K562 (cell line): ENCODE data around the gene JAM2.

Experiments
- ZNF778 ChIP-seq: fragments of 450-650 bp; formaldehyde crosslinking; IDR thresholded peaks from 2 replicates; pipeline ENCODE4 v1.4.0; 2020; ENCODE audit warnings: mild to moderate bottlenecking, moderate library complexity
- ZNF785 ChIP-seq: fragments of 250-450 bp; sonication (Bioruptor Pico); IDR thresholded peaks from 2 replicates; pipeline ENCODE4 v1.4.0; 2020; ENCODE audit warnings: mild to moderate bottlenecking
- TF ChIP-seq, protein P1 (sequence below): conservative IDR thresholded peaks from 2 replicates; pipeline ENCODE4 v1.6.1; 2011; ENCODE audit warnings: low read depth, mild to moderate bottlenecking, low read length; ENCODE audit not compliant: control insufficient read depth
- TF ChIP-seq, protein P2 (sequence below): fragments of 450-650 bp; IDR thresholded peaks from 2 replicates; pipeline ENCODE4 v1.6.1; 2016; ENCODE audit warnings: low read depth

DNA sequence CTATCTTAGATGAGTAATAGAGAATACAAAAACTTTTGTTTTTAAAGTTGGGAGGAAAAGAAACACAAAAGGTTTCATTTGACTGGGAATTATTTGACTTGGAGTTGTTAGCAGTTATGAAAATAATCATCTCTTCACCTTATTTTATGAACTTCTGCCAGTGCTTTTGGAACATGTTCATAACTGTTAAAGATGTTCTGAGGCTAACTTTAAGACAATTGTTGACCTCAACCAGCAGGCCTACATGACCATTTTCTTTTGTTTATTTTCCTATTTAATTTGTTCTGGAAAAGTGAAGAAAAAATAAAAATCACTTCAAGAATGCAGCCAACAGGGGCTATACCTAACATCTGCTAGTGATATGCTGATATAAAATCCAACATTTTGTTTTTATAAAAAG is 37.4 kb downstream of the JAM2 start:
- TF ChIP-seq, protein P1, sequence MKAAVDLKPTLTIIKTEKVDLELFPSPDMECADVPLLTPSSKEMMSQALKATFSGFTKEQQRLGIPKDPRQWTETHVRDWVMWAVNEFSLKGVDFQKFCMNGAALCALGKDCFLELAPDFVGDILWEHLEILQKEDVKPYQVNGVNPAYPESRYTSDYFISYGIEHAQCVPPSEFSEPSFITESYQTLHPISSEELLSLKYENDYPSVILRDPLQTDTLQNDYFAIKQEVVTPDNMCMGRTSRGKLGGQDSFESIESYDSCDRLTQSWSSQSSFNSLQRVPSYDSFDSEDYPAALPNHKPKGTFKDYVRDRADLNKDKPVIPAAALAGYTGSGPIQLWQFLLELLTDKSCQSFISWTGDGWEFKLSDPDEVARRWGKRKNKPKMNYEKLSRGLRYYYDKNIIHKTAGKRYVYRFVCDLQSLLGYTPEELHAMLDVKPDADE, result no peak
- TF ChIP-seq, protein P2, sequence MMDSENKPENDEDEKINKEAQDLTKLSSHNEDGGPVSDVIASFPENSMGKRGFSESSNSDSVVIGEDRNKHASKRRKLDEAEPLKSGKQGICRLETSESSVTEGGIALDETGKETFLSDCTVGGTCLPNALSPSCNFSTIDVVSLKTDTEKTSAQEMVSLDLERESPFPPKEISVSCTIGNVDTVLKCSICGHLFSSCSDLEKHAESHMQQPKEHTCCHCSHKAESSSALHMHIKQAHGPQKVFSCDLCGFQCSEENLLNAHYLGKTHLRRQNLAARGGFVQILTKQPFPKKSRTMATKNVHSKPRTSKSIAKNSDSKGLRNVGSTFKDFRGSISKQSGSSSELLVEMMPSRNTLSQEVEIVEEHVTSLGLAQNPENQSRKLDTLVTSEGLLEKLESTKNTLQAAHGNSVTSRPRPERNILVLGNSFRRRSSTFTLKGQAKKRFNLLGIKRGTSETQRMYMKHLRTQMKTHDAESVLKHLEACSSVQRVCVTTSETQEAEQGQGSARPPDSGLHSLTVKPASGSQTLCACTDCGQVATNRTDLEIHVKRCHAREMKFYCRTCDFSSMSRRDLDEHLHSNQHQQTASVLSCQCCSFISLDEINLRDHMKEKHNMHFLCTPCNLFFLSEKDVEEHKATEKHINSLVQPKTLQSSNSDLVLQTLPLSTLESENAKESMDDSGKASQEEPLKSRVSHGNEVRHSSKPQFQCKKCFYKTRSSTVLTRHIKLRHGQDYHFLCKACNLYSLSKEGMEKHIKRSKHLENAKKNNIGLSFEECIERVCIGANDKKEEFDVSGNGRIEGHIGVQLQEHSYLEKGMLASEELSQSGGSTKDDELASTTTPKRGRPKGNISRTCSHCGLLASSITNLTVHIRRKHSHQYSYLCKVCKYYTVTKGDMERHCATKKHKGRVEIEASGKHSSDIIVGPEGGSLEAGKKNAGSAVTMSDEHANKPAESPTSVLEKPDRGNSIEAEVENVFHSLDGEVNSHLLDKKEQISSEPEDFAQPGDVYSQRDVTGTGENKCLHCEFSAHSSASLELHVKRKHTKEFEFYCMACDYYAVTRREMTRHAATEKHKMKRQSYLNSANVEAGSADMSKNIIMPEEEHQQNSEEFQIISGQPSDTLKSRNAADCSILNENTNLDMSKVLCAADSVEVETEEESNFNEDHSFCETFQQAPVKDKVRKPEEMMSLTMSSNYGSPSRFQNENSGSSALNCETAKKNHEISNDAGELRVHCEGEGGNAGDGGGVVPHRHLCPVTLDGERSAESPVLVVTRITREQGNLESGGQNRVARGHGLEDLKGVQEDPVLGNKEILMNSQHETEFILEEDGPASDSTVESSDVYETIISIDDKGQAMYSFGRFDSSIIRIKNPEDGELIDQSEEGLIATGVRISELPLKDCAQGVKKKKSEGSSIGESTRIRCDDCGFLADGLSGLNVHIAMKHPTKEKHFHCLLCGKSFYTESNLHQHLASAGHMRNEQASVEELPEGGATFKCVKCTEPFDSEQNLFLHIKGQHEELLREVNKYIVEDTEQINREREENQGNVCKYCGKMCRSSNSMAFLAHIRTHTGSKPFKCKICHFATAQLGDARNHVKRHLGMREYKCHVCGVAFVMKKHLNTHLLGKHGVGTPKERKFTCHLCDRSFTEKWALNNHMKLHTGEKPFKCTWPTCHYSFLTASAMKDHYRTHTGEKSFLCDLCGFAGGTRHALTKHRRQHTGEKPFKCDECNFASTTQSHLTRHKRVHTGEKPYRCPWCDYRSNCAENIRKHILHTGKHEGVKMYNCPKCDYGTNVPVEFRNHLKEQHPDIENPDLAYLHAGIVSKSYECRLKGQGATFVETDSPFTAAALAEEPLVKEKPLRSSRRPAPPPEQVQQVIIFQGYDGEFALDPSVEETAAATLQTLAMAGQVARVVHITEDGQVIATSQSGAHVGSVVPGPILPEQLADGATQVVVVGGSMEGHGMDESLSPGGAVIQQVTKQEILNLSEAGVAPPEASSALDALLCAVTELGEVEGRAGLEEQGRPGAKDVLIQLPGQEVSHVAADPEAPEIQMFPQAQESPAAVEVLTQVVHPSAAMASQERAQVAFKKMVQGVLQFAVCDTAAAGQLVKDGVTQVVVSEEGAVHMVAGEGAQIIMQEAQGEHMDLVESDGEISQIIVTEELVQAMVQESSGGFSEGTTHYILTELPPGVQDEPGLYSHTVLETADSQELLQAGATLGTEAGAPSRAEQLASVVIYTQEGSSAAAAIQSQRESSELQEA, result no peak
- TF ChIP-seq ZNF778 (no peak), ZNF785 (CRISPR knock-in tag) (no peak)
